Activated CD8-positive, alpha-beta memory T cell treated with anti-CD3 and anti-CD28 coated beads for 36 hours (primary cell): ENCODE measurements around the gene ZNF70. TPM values are rescaled to one million over a fixed set of nuclear protein-coding genes. Genes with fewer than 3 reads are reported as not detected.

ENCODE experiments used
- CTCF ChIA-PET: fragments of 350-600 bp; sonication (Branson Sonifier 250); formaldehyde crosslinking; loops from one replicate; lab custom pipeline; 2021; ENCODE audit warnings: antibody characterized with exemption; lab: Charles Lee
- POLR2A ChIA-PET: fragments of 350-600 bp; sonication (Branson Sonifier 250); formaldehyde crosslinking; loops from one replicate; lab custom pipeline; 2021; ENCODE audit warnings: antibody characterized with exemption; lab: Charles Lee
- total RNA-seq, 2 experiments: library from RNA; stranded (reverse); gene quantifications; one replicate each; pipeline ENCODE4 v1.2.3, GENCODE V29; 2021

Gene ZNF70
- total RNA-seq, 2 experiments from 2014 or later: 3.4 to 3.5 TPM

- CTCF ChIA-PET: no interaction called here
Observed at GRCh38 chr22:23689414-23689813, 61.5 kb downstream of the ZNF70 start.

More at GRCh38 chr22:23689414-23689813, 61.5 kb downstream of the ZNF70 start:
- POLR2A ChIA-PET: no interaction called here

Other genes starting within 250 kb of the ZNF70 start
- not detected for gene IGLL1, start 170.8 kb downstream of the ZNF70 start, total RNA-seq
- gene DRICH1, start 118.8 kb downstream of the ZNF70 start, total RNA-seq: under 1 TPM in 1 of 2 experiments, not detected in 1; 0.19 TPM
- 1 to 10 TPM; 6.6 to 7.1 TPM for gene RGL4, start 60.1 kb downstream of the ZNF70 start, total RNA-seq
- not detected for gene VPREB3, start 3.3 kb upstream of the ZNF70 start, total RNA-seq
- gene C22orf15, start 11.9 kb upstream of the ZNF70 start, total RNA-seq: under 1 TPM; 0.78 to 0.84 TPM
- gene CHCHD10, start 16.9 kb upstream of the ZNF70 start, total RNA-seq: 100 to 1,000 TPM; 191 to 203 TPM
- gene MMP11, start 21.7 kb upstream of the ZNF70 start, total RNA-seq: under 1 TPM; 0.42 to 0.74 TPM
- 100 to 1,000 TPM; 102 to 104 TPM for gene SMARCB1, start 35.9 kb upstream of the ZNF70 start, total RNA-seq
- 1 to 10 TPM; 6.7 to 8.1 TPM for gene DERL3, start 87.9 kb upstream of the ZNF70 start, total RNA-seq
- gene SLC2A11, start 106.8 kb upstream of the ZNF70 start, total RNA-seq: 1 to 10 TPM; 8.0 to 8.1 TPM
- 1,000 to 10,000 TPM; 1,115 to 1,141 TPM for gene MIF, start 143.3 kb upstream of the ZNF70 start, total RNA-seq
- gene GSTT2B, start 210.1 kb upstream of the ZNF70 start, total RNA-seq: not detected
- not detected for gene DDTL, start 215.8 kb upstream of the ZNF70 start, total RNA-seq
- gene DDT, start 223.3 kb upstream of the ZNF70 start, total RNA-seq: 100 to 1,000 TPM; 108 to 110 TPM
- gene GSTT2, start 229.0 kb upstream of the ZNF70 start, total RNA-seq: not detected